Fibroblast of lung (primary cell): ENCODE measurements around the gene ZNF740. TPM values are rescaled to one million over a fixed set of nuclear protein-coding genes. Genes with fewer than 3 reads are reported as not detected.

ENCODE experiments used
- DNase-seq, 2 donors: peaks; one replicate each; pipeline versions ENCODE4 v3.0.0 to v3.0.0-alpha.2; 2010; ENCODE audit warnings: low read depth in 2 of 2
- H2AFZ ChIP-seq: 2 replicates; pipeline ENCODE4 v1.5.1; 2012; ENCODE audit warnings: low read length, control low read depth, inconsistent platforms
- H3K27ac ChIP-seq: 2 replicates; pipeline ENCODE4 v1.5.1; 2011; ENCODE audit warnings: low read length, control low read depth; ENCODE audit not compliant: insufficient read depth
- H3K27me3 ChIP-seq: 2 replicates; pipeline ENCODE4 v1.5.1; 2011; ENCODE audit warnings: mild to moderate bottlenecking, low read length; ENCODE audit not compliant: control insufficient read depth, insufficient read depth
- H3K36me3 ChIP-seq: 2 replicates; pipeline ENCODE4 v1.5.1; 2011; ENCODE audit warnings: low read length; ENCODE audit not compliant: control insufficient read depth, insufficient read depth
- H3K4me1 ChIP-seq: 2 replicates; pipeline ENCODE4 v1.5.1; 2011; ENCODE audit warnings: low read length; ENCODE audit not compliant: control insufficient read depth, insufficient read depth; ENCODE audit errors: extremely low read depth
- H3K4me2 ChIP-seq: 2 replicates; pipeline ENCODE4 v1.5.1; 2011; ENCODE audit warnings: low read length, control low read depth; ENCODE audit not compliant: insufficient read depth; ENCODE audit errors: extremely low read depth
- H3K4me3 ChIP-seq, 4 experiments: fragments of 200-600 bp in 1 of 4; sonication (generic) in 1 of 4; replicated peaks in 1 of 4; 2 replicates each; pipeline ENCODE4 v1.5.1; 2011 to 2016; ENCODE audit warnings: low read length in 4 of 4, low read depth in 3 of 4, mild to moderate bottlenecking in 3 of 4, control low read depth in 2 of 4, inconsistent platforms in 1 of 4, mixed read lengths in 1 of 4; ENCODE audit not compliant: insufficient read depth in 1 of 4; ENCODE audit errors: control extremely low read depth in 1 of 4
- H3K79me2 ChIP-seq: 2 replicates; pipeline ENCODE4 v1.5.1; 2012; ENCODE audit warnings: mild to moderate bottlenecking, low read length, inconsistent platforms; ENCODE audit not compliant: control insufficient read depth, insufficient read depth
- H3K9ac ChIP-seq: 2 replicates; pipeline ENCODE4 v1.5.1; 2011; ENCODE audit warnings: mild to moderate bottlenecking, low read length, control low read depth; ENCODE audit not compliant: insufficient read depth
- H3K9me3 ChIP-seq: 2 replicates; pipeline ENCODE4 v1.5.1; 2012; ENCODE audit warnings: low read depth, low read length; ENCODE audit not compliant: control insufficient read depth, insufficient read depth
- H4K20me1 ChIP-seq: 2 replicates; pipeline ENCODE4 v1.5.1; 2011; ENCODE audit warnings: low read length; ENCODE audit not compliant: control insufficient read depth, insufficient read depth; ENCODE audit errors: extremely low read depth
- EZH2 ChIP-seq: IDR thresholded peaks from 2 replicates; pipeline ENCODE4 v1.5.1; 2012; ENCODE audit warnings: low read length, control low read depth, mild to moderate bottlenecking; ENCODE audit errors: missing control alignments
- polyA plus RNA-seq, 2 donors: library from polyadenylated mRNA; depleted of rRNA in 1 of 2; stranded (reverse) in 1 of 2; unstranded in 1 of 2; fragments of >200 nt; gene quantifications; 2 replicates each; pipeline ENCODE4 v1.2.1, GENCODE V29; 2011 to 2012; ENCODE audit warnings: missing spikeins in 1 of 2
- total RNA-seq: library from RNA; depleted of rRNA; stranded (reverse); fragments of >200 nt; gene quantifications from 2 replicates; pipeline ENCODE4 v1.2.1, GENCODE V29; 2014
- TF ChIP-seq, protein P1 (sequence below), 2 donors: IDR thresholded peaks in 1 of 2; conservative IDR thresholded peaks in 1 of 2; 1 replicate in 1 of 2; 2 replicates in 1 of 2; pipeline ENCODE4 v1.5.1; 2011 to 2012; ENCODE audit warnings: low read length in 2 of 2, control low read depth in 1 of 2, inconsistent platforms in 1 of 2, low read depth in 1 of 2, mild to moderate bottlenecking in 1 of 2

Gene ZNF740
- total and polyA plus RNA-seq, 2 donors (not counting 1 experiment from before 2014, with no cell fraction given), result 10.6 to 16.8 TPM

DNA sequence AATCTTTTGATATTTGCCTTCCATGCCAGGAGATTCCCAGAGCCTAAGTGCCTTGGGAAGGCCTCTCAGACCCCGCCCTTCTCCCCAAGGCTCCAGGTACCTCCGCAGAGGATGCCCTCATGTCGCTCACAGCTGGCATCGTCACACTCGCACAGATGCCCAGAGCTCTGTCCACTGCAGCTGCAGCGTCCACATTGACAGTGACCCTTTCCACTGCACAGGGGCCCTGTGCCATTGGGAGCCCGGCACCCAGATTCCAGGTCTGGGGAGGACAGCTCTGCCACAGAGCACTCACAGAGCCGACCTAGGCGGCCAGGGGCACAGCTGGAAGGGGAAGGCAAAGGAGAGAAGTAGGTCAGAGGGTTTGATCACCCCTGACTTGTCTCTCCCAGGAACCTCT lies 12.5 kb downstream of the ZNF740 start:
- H3K4me3 ChIP-seq, result no peak overlapping the region
- H2AFZ ChIP-seq, result no peak overlapping the region
- peaks cover 5% of the 10 kb centered on the region for H3K36me3 ChIP-seq
- no peak for DNase-seq
- no peak overlapping the region for H3K4me2 ChIP-seq
- H3K4me1 ChIP-seq, result peaks cover 3% of the 10 kb centered on the region
- no peaks in the 10 kb centered on the region for H3K9me3 ChIP-seq
- H3K27ac ChIP-seq, result no peak overlapping the region
- TF ChIP-seq, protein P1, sequence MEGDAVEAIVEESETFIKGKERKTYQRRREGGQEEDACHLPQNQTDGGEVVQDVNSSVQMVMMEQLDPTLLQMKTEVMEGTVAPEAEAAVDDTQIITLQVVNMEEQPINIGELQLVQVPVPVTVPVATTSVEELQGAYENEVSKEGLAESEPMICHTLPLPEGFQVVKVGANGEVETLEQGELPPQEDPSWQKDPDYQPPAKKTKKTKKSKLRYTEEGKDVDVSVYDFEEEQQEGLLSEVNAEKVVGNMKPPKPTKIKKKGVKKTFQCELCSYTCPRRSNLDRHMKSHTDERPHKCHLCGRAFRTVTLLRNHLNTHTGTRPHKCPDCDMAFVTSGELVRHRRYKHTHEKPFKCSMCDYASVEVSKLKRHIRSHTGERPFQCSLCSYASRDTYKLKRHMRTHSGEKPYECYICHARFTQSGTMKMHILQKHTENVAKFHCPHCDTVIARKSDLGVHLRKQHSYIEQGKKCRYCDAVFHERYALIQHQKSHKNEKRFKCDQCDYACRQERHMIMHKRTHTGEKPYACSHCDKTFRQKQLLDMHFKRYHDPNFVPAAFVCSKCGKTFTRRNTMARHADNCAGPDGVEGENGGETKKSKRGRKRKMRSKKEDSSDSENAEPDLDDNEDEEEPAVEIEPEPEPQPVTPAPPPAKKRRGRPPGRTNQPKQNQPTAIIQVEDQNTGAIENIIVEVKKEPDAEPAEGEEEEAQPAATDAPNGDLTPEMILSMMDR (conservative IDR thresholded peaks at IDR 0.05 in 1 of 2, IDR thresholded peaks at IDR 0.05 in 1 of 2; ENCODE audit: low read depth in 1 of 2, low read length in 2 of 2), result no peak
- H4K20me1 ChIP-seq, result no peaks in the 10 kb centered on the region
- H3K27me3 ChIP-seq, result no peaks in the 10 kb centered on the region
- H3K79me2 ChIP-seq, result no peaks in the 10 kb centered on the region
- no peak overlapping the region for H3K9ac ChIP-seq

DNA sequence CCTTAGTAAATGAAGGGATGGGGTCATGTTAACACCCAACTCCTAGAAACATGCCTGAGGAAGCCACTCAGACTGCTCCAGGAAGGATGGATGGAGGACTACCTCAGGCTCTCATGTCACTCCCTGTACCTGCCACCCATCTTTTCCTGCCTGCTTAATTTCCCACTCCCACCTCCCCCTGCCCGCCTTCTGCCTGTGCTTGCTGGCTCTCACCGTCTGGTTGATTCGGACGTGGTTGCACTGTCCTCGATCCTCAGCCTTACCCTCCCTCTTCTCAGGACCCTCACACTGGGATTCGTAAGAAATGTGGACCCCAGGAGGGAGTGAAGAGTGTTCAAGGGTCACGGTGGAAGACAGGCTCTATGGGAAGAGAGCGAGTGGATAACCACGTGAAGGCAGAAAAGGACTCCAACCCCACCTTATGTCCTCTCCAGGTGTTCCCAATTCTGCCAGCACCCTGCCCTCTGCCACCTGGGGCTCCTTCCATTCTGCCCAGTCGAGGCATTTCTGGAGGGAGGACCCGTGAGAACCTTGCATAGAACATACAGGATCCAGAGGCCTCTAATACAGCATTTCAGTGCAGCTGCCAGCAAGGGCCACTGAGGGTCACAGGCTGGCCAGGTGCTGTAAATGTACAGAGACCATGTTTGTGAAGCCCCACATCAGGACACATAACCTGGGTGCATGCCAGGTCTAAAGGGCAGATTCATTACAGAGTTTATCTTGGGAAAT lies 13.6 kb downstream of the ZNF740 start:
- Histone ChIP-seq H3K36me3 (peaks cover 5% of the 10 kb centered on the region), H3K9me3 (no peaks in the 10 kb centered on the region), H3K4me1 (peaks cover 3% of the 10 kb centered on the region), H3K4me3 (no peak overlapping the region), H3K9ac (no peak overlapping the region), H3K4me2 (no peak overlapping the region), H3K27ac (no peak overlapping the region), H4K20me1 (no peaks in the 10 kb centered on the region), H3K79me2 (no peaks in the 10 kb centered on the region), H3K27me3 (no peaks in the 10 kb centered on the region), H2AFZ (no peak overlapping the region)
- DNase-seq, result no peak
- TF ChIP-seq, protein P1 (conservative IDR thresholded peaks at IDR 0.05 in 1 of 2, IDR thresholded peaks at IDR 0.05 in 1 of 2; ENCODE audit: low read depth in 1 of 2, low read length in 2 of 2), result no peak
- no peak for TF ChIP-seq EZH2

DNA sequence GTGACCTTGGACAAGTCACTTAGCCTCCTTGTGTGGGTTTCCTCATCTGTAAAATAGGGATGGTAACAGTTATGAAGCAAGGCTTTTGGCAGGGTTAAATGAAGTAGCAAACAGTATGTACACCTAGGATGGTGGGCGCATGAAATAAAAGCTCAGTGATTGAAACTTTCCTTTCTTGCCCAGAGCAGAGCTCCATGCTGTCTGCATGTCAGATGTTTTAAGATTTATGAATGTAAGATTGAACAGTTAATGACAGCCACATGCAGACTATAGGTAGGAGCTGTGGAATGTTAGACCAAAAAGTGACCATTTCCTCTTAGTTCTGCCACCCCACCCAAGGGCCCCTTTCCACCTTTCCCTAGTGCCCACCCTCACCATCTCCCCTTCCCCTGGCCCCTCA lies 14.5 kb downstream of the ZNF740 start:
- H4K20me1 ChIP-seq, result no peaks in the 10 kb centered on the region
- no peaks in the 10 kb centered on the region for H3K27me3 ChIP-seq
- H3K4me1 ChIP-seq, result peaks cover under 1% of the 10 kb centered on the region
- no peak overlapping the region for H2AFZ ChIP-seq
- DNase-seq, result no peak
- no peak overlapping the region for H3K9ac ChIP-seq
- TF ChIP-seq, protein P1 (conservative IDR thresholded peaks at IDR 0.05 in 1 of 2, IDR thresholded peaks at IDR 0.05 in 1 of 2; ENCODE audit: low read depth in 1 of 2, low read length in 2 of 2), result no peak
- TF ChIP-seq EZH2, result no peak
- H3K79me2 ChIP-seq, result no peaks in the 10 kb centered on the region
- no peaks in the 10 kb centered on the region for H3K9me3 ChIP-seq
- no peak overlapping the region for H3K4me2 ChIP-seq
- H3K4me3 ChIP-seq, result no peak overlapping the region
- no peak overlapping the region for H3K27ac ChIP-seq
- peaks cover 5% of the 10 kb centered on the region for H3K36me3 ChIP-seq
